ENCODE data around the gene GPR180.
A peak's percentile ranks its signal among the peaks of the same experiment; 100 is the strongest.
"Not testable (repeated sequence)": the region's sequence is repeated elsewhere in the genome, so short reads cannot be mapped to it uniquely, and the experiment has no call there.

GPR180 gene

DNA sequence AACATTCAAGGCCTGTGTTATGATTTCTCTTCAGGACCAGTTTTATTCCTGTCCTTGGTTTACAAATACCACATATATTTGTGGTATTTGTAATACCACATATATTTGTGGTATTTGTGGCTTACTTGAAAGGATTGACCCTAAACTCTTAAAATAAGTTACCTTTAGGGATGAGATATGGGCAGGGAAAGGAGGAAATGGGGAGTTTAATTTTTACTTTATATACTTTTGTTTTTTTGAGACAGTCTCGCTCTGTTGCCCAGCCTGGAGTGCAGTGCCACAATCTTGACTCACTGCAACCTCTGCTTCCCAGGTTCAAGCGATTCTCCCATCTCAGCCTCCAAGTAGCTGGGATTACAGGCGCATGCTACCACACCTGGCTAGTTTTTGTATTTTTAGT is 3.4 kb upstream of the GPR180 start:
- no peak for DNase-seq

GRCh38 chr13:94599877-94600276 is 1.8 kb upstream of the GPR180 start:
- no peak for DNase-seq

DNA sequence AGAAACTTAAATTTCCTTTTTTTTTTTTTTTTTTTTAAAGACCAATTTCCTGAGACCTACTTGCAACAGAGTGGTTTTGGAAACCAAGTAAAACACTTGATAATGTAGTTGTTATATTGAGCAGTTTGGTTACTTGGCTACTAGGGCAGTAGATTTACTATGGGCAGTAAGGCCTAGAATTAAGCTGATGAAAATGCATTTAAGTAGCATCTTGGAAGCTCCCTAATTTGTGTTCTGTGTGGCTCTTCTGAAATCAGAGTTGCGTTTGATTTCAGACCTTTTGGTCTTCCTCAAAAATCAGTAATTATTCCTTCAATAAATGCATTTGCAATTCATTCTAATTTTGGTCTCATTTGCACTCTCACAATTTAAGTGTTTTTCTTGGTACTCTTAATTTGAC is 810 bp downstream of the GPR180 start:
- DNase-seq = no peak

- no peak for DNase-seq
Observed at GRCh38 chr13:94607056-94607455, 5.4 kb downstream of the GPR180 start.

DNA sequence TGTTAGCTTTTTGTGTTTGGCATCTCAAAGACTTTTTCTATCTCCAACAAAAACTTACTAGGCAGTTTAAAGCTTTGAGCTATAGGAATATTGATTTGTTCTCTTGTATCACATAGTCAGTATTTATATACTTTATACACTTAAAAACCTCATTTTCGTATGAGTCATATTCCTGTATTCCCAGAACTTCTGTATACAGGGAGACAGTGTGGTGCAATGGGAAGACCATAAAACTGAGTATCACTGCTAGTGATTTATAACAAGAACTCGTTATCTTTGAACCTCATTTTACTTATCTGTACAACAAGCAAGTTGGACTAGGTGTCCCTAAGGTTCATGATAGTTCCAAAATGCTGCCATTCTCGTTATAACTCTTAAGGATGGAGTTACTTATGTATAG is 6.3 kb downstream of the GPR180 start:
- DNase-seq = no peak

- no peak for DNase-seq
Observed at GRCh38 chr13:94608586-94608985, 6.9 kb downstream of the GPR180 start.

GRCh38 chr13:94609196-94609595 is 7.5 kb downstream of the GPR180 start:
- DNase-seq = no peak

- DNase-seq = no peak
Observed at GRCh38 chr13:94610475-94610874, 8.8 kb downstream of the GPR180 start.

DNA sequence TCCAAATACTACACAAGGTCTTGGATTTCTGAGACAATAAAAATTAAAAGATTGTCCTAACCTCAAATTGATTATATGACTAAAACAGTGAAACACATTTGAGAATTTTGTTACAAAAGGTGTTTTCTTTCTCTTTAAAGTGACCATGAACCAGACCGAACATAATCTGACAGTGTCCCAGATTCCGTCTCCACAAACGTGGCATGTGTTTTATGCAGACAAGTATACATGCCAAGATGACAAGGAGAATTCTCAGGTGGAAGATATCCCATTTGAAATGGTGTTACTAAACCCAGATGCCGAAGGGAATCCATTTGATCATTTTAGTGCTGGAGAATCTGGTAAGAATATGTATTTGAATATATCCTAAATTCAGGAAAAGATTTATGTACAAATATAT is 10.4 kb downstream of the GPR180 start:
- no peak for DNase-seq

- no peak for DNase-seq
Observed at GRCh38 chr13:94613051-94613450, 11.4 kb downstream of the GPR180 start.

DNA sequence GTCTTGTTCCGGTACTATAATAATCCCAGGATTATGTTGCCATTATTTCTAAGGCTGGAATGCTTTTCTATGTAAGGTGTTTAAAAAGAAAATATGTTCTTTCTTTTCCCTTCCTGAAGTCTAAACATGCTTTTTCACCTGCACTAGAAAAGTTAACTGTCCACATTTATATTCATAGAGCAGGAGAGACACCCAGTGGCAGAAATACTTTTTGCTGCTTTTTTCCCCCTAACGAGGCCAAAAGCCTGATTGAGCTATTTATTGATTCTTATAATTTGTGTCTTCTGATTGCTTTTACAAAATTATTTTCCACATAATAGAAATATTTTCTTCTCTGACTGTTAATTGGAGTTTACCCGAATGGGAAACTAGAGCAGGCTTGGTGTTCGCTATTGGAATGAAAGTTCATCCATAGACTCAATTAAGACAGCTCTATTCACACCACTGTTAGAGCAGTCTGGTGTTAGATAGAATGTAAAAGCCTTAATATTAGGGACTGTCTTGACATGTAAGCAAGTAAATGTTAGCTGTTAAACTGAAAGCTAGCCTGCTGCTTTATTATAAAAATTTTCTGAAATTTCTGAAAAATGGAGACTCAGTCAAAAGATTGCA is 15.8 kb downstream of the GPR180 start:
- peak in 1 of 2 donors; percentile 48 for DNase-seq

DNA sequence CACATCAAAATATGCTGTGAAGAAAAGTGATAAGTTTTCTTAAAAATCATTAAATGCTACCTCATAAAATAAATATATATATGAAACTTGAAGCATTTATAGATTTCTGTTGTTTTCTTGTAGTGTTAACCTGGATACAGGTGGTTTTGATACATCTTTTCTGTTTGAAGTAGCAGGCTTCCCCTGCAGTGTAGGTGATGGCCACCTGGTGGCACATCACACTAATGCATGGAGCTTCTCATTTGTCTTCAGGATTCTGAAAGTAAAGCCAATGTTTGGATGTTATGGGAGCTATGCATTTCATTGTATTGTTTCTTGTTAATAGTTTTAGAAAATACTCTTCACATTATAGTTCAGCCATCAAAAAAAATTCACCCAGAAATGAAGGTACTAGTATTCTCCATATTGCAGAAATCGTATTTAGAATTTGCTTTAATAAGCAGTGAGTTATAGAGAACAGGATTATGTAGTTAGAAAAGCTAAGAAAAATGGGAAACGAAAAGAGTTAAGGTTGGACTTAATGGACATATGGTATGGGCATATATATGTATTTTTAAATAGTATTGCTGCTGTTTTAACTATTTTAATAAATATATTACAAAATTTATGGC is 18.7 kb downstream of the GPR180 start:
- peak in 1 of 2 donors; percentile 40 for DNase-seq

DNA sequence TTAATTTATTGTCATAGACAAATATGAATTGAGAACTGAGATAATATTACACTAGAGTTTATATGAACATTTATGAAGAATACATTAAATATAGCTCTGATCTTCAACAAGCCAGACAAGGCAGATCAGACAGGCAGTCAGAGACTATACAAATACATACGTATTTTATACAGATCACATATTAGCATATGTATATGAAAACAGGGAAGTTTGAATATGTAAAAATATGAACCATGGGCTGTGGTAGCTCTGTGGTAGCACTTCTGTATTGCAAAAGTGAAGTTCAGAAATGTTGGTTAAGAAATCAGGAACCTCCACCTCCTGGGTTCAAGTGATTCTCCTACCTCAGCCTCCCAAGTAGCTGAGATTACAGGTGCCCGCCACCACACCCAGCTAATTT is 20.7 kb downstream of the GPR180 start:
- DNase-seq = no peak

- DNase-seq = no peak
Observed at GRCh38 chr13:94623316-94623715, 21.7 kb downstream of the GPR180 start.

DNA sequence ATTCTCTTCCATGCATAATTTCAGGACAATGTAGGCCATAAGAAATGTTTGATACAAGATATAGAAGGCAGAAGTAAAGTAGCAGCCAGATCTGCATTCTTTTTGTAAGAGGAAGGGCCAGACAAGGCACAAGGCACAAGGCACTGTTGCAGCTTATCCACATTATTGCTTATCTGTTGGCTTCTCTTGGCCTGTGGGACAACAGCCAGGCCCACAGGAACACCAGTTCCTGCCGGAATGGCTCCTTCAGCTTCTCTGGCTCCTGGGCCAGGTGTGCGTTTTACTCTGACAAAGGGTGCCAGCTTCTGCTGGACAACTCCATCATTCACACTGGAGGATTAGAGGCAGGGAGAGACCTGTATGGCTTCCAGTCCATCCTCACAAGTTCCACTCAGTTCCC is 29.2 kb downstream of the GPR180 start:
- no peak for DNase-seq

DNA sequence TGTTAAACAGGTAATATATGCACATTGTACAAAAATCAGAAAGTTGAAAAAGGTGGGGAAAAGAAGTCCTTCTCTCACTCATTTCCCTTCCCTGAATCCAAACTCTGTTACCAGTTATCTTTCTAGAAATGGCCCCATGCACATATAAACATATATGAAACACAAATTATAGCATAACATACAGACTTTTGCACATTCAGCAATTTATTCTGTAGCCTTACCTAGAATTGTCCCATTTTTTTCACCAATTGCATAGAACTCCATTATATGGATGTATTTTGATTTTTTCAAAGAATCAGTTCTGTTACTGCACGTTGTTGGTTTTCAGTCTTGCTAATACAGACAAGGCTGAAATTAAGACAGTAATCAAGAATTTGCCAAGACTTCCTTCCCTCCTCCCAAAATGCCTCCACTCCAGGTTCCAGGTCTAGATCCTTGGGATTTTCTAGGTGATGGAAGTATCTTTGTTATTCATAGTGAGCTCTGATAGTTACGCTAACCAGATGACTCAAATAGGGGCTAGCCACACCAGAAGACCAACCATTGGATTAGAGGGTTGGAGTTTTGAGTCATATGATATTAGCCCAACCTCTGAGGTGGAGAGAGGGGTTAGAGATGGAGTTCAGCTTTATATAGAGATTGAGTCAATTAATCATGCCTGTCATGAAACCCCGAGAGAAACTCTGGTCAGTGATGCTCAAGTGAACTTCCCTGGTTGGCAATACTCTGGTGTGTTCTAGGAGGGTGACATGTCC is 30.7 kb downstream of the GPR180 start:
- DNase-seq = no peak

GRCh38 chr13:94636096-94636495 is 34.4 kb downstream of the GPR180 start:
- not testable (repeated sequence) for DNase-seq

- no peak for DNase-seq
Observed at GRCh38 chr13:94636942-94637578, 35.4 kb downstream of the GPR180 start.

DNA sequence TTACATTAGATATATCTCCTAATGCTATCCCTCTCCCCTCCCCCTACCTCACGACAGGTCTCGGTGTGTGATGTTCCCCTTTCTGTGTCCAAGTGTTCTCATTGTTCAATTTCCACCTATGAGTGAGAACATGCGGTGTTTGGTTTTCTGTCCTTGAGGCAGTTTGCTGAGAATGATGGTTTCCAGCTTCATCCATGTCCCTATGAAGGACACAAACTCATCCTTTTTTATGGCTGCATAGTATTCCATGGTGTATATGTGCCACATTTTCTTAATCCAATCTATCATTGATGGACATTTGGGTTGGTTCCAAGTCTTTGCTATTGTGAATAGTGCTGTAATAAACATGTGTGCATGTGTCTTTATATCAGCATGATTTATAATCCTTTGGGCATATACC is 36.0 kb downstream of the GPR180 start:
- DNase-seq = not testable (repeated sequence)

GRCh38 chr13:94640721-94641120 is 39.1 kb downstream of the GPR180 start:
- DNase-seq = no peak

GRCh38 chr13:94641409-94641941 is 39.8 kb downstream of the GPR180 start:
- no peak for DNase-seq

GRCh38 chr13:94646904-94647303 is 45.2 kb downstream of the GPR180 start:
- no peak for DNase-seq

DNA sequence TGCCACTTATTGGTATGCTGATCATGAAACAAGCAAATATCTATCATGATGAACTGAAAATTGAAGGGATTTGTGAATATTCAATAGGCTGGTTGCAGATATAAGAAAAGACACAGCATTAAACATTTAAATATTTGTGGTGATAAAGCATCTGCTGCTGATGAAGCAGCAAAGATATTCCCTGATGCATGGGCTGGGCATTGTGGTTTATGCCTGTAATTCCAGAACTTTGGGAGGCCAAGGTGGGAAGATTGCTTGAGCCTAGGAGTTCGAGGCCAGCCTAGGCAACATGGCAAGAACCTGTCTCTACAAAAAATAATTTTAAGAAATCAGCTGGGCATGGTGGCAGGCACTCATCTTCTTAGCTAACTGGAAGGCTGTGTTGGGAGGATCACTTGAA is 54.5 kb downstream of the GPR180 start:
- DNase-seq = no peak

- peak; percentile 29 to 30 for DNase-seq
Observed at GRCh38 chr13:94656766-94657165, 55.1 kb downstream of the GPR180 start.

Data from stimulated activated CD4-positive, alpha-beta T cell treated with anti-CD3 and anti-CD28 coated beads, Interleukin-2, amount 100 ng/mL, for 24 hours (primary cell).